Loucy (cell line): ENCODE results near the gene MUC3A.

Experiments used
- H2AFZ ChIP-seq: fragments of 200-600 bp; sonication (generic); 2 replicates; pipeline ENCODE4 v1.6.0; 2016; ENCODE audit warnings: antibody characterized with exemption, mild to moderate bottlenecking, low read length, moderate library complexity
- H3F3A ChIP-seq: fragments of 200-600 bp; 2 replicates; pipeline ENCODE4 v1.6.0; 2016; ENCODE audit warnings: antibody characterized with exemption, low read depth, mild to moderate bottlenecking
- H3K27me3 ChIP-seq: fragments of 200-600 bp; sonication (generic); 2 replicates; pipeline ENCODE4 v1.6.1; 2014; ENCODE audit warnings: low read length, mild to moderate bottlenecking; ENCODE audit not compliant: insufficient read depth, poor library complexity, severe bottlenecking
- H3K36me3 ChIP-seq: fragments of 200-600 bp; sonication (generic); 2 replicates; pipeline ENCODE4 v1.6.1; 2016; ENCODE audit warnings: low read length; ENCODE audit not compliant: insufficient read depth
- H3K4me1 ChIP-seq: fragments of 200-600 bp; sonication (generic); 2 replicates; pipeline ENCODE4 v1.5.1; 2014; ENCODE audit warnings: low read length, mild to moderate bottlenecking; ENCODE audit not compliant: insufficient read depth, poor library complexity, severe bottlenecking
- H3K4me2 ChIP-seq: fragments of 200-600 bp; sonication (generic); 2 replicates; pipeline ENCODE4 v1.6.0; 2014; ENCODE audit warnings: antibody characterized with exemption, low read length, low read depth, mild to moderate bottlenecking; ENCODE audit not compliant: poor library complexity, severe bottlenecking
- H3K4me3 ChIP-seq: fragments of 200-600 bp; sonication (generic); 2 replicates; pipeline ENCODE4 v1.5.1; 2014; ENCODE audit warnings: low read length, mild to moderate bottlenecking, mixed read lengths; ENCODE audit not compliant: poor library complexity, severe bottlenecking
- H3K79me2 ChIP-seq: fragments of 200-600 bp; sonication (generic); 2 replicates; pipeline ENCODE4 v1.6.1; 2014; ENCODE audit warnings: low read length; ENCODE audit not compliant: insufficient read depth
- H3K9ac ChIP-seq: fragments of 200-600 bp; sonication (generic); 2 replicates; pipeline ENCODE4 v1.6.0; 2014; ENCODE audit warnings: mild to moderate bottlenecking, low read depth, low read length, moderate library complexity; ENCODE audit not compliant: poor library complexity, severe bottlenecking
- H3K9me2 ChIP-seq: fragments of 200-600 bp; sonication (generic); replicated peaks from 2 replicates; pipeline ENCODE4 v1.6.1; 2016; ENCODE audit warnings: low read depth, low read length, mixed read lengths
- H3K9me3 ChIP-seq: fragments of 200-600 bp; sonication (generic); 2 replicates; pipeline ENCODE4 v1.6.1; 2014; ENCODE audit warnings: mild to moderate bottlenecking, antibody characterized with exemption, low read length, low read depth; ENCODE audit not compliant: insufficient read depth
- H4K20me1 ChIP-seq: fragments of 200-600 bp; sonication (generic); 2 replicates; pipeline ENCODE4 v1.6.0; 2014; ENCODE audit warnings: antibody characterized with exemption, low read length, mild to moderate bottlenecking; ENCODE audit not compliant: insufficient read depth, poor library complexity, severe bottlenecking
- EZH2phosphoT487 ChIP-seq: fragments of 200-600 bp; IDR thresholded peaks from 2 replicates; pipeline ENCODE4 v1.6.1; 2018; ENCODE audit warnings: antibody characterized with exemption, mild to moderate bottlenecking, moderate library complexity, borderline replicate concordance
- TF ChIP-seq, protein P1 (sequence below): fragments of 200-600 bp; sonication (generic); conservative IDR thresholded peaks from 2 replicates; pipeline ENCODE4 v1.5.1; 2014; ENCODE audit warnings: mild to moderate bottlenecking, antibody characterized with exemption, low read length

Gene MUC3A, protein sequence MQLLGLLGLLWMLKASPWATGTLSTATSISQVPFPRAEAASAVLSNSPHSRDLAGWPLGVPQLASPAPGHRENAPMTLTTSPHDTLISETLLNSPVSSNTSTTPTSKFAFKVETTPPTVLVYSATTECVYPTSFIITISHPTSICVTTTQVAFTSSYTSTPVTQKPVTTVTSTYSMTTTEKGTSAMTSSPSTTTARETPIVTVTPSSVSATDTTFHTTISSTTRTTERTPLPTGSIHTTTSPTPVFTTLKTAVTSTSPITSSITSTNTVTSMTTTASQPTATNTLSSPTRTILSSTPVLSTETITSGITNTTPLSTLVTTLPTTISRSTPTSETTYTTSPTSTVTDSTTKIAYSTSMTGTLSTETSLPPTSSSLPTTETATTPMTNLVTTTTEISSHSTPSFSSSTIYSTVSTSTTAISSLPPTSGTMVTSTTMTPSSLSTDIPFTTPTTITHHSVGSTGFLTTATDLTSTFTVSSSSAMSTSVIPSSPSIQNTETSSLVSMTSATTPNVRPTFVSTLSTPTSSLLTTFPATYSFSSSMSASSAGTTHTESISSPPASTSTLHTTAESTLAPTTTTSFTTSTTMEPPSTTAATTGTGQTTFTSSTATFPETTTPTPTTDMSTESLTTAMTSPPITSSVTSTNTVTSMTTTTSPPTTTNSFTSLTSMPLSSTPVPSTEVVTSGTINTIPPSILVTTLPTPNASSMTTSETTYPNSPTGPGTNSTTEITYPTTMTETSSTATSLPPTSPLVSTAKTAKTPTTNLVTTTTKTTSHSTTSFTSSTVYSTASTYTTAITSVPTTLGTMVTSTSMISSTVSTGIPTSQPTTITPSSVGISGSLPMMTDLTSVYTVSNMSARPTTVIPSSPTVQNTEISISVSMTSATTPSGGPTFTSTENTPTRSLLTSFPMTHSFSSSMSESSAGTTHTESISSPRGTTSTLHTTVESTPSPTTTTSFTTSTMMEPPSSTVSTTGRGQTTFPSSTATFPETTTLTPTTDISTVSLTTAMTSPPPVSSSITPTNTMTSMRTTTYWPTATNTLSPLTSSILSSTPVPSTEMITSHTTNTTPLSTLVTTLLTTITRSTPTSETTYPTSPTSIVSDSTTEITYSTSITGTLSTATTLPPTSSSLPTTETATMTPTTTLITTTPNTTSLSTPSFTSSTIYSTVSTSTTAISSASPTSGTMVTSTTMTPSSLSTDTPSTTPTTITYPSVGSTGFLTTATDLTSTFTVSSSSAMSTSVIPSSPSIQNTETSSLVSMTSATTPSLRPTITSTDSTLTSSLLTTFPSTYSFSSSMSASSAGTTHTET (N-terminal part only)

GRCh38 chr7:100949227-100949932 lies at the start of gene MUC3A:
Gene MUC3A, plus strand, starts transcription at chr7:100949534. Its CDS starts 91 bp downstream, at chr7:100949625.
- H3K27me3 ChIP-seq, result no peaks in the 10 kb centered on the region
- H3F3A ChIP-seq, result no peaks in the 10 kb centered on the region
- H3K9me2 ChIP-seq, result no peaks in the 10 kb centered on the region
- no peaks in the 10 kb centered on the region for H3K79me2 ChIP-seq
- no peaks in the 10 kb centered on the region for H3K4me1 ChIP-seq
- no peak within 1 kb of the TSS for H3K4me3 ChIP-seq
- H2AFZ ChIP-seq, result no peak within 1 kb of the TSS
- no peaks in the 10 kb centered on the region for H3K9me3 ChIP-seq
- TF ChIP-seq, protein P1, sequence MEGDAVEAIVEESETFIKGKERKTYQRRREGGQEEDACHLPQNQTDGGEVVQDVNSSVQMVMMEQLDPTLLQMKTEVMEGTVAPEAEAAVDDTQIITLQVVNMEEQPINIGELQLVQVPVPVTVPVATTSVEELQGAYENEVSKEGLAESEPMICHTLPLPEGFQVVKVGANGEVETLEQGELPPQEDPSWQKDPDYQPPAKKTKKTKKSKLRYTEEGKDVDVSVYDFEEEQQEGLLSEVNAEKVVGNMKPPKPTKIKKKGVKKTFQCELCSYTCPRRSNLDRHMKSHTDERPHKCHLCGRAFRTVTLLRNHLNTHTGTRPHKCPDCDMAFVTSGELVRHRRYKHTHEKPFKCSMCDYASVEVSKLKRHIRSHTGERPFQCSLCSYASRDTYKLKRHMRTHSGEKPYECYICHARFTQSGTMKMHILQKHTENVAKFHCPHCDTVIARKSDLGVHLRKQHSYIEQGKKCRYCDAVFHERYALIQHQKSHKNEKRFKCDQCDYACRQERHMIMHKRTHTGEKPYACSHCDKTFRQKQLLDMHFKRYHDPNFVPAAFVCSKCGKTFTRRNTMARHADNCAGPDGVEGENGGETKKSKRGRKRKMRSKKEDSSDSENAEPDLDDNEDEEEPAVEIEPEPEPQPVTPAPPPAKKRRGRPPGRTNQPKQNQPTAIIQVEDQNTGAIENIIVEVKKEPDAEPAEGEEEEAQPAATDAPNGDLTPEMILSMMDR, result no peak
- TF ChIP-seq EZH2phosphoT487, result no peak
- no peaks in the 10 kb centered on the region for H4K20me1 ChIP-seq
- H3K36me3 ChIP-seq, result no peaks in the 10 kb centered on the region
- H3K9ac ChIP-seq, result no peak within 1 kb of the TSS
- H3K4me2 ChIP-seq, result no peak within 1 kb of the TSS

- Histone ChIP-seq H3K9me2 (no peaks in the 10 kb centered on the region), H2AFZ (no peak overlapping the region), H3K4me1 (no peaks in the 10 kb centered on the region), H3K9ac (no peak overlapping the region), H3K79me2 (no peaks in the 10 kb centered on the region), H3K36me3 (no peaks in the 10 kb centered on the region), H3F3A (no peaks in the 10 kb centered on the region), H3K9me3 (no peaks in the 10 kb centered on the region), H3K4me3 (no peak overlapping the region), H4K20me1 (no peaks in the 10 kb centered on the region), H3K4me2 (no peak overlapping the region), H3K27me3 (no peaks in the 10 kb centered on the region)
- TF ChIP-seq EZH2phosphoT487, result no peak
- TF ChIP-seq, protein P1, result no peak
Measured at GRCh38 chr7:100900978-100901377, 48.4 kb upstream of the MUC3A start.

GRCh38 chr7:100901921-100902332 lies 47.4 kb upstream of the MUC3A start:
- Histone ChIP-seq H3K9me2 (no peaks in the 10 kb centered on the region), H3K79me2 (no peaks in the 10 kb centered on the region), H3K4me2 (no peak overlapping the region), H3K9ac (no peak overlapping the region), H3K9me3 (no peaks in the 10 kb centered on the region), H3F3A (no peaks in the 10 kb centered on the region), H3K4me3 (no peak overlapping the region), H2AFZ (no peak overlapping the region), H4K20me1 (no peaks in the 10 kb centered on the region), H3K4me1 (no peaks in the 10 kb centered on the region), H3K27me3 (no peaks in the 10 kb centered on the region), H3K36me3 (no peaks in the 10 kb centered on the region)
- no peak for TF ChIP-seq EZH2phosphoT487
- TF ChIP-seq, protein P1, result no peak
